Osteoblast (primary cell): ENCODE measurements around the gene SNX15. TPM values are rescaled to one million over a fixed set of nuclear protein-coding genes. Genes with fewer than 3 reads are reported as not detected.

Experiments used
- DNase-seq: peaks from one replicate; pipeline ENCODE4 v3.0.0; 2011; ENCODE audit warnings: low spot score, mixed read lengths; ENCODE audit not compliant: insufficient read length; ENCODE audit errors: missing footprints
- H2AFZ ChIP-seq: 2 replicates; pipeline ENCODE4 v1.6.0; 2011; ENCODE audit warnings: mild to moderate bottlenecking, low read length
- H3K27ac ChIP-seq: 2 replicates; pipeline ENCODE4 v1.5.1; 2011; ENCODE audit warnings: mild to moderate bottlenecking, low read depth, low read length, moderate library complexity
- H3K27me3 ChIP-seq: 2 replicates; pipeline ENCODE4 v1.6.0; 2012; ENCODE audit warnings: mild to moderate bottlenecking, control low read depth, inconsistent platforms, low read length, moderate library complexity; ENCODE audit not compliant: insufficient read depth
- H3K36me3 ChIP-seq: 2 replicates; pipeline ENCODE4 v1.5.1; 2011; ENCODE audit warnings: mild to moderate bottlenecking, low read length, control low read depth, moderate library complexity; ENCODE audit not compliant: insufficient read depth
- H3K4me1 ChIP-seq: 2 replicates; pipeline ENCODE4 v1.5.1; 2011; ENCODE audit warnings: mild to moderate bottlenecking, low read length, control low read depth, moderate library complexity; ENCODE audit not compliant: insufficient read depth
- H3K4me2 ChIP-seq: 2 replicates; pipeline ENCODE4 v1.6.0; 2011; ENCODE audit warnings: mild to moderate bottlenecking, low read length; ENCODE audit not compliant: insufficient read depth
- H3K4me3 ChIP-seq: fragments of 200-600 bp; sonication (generic); 3 replicates; pipeline ENCODE4 v1.5.1; 2012; ENCODE audit warnings: mild to moderate bottlenecking, low read length, inconsistent platforms; ENCODE audit not compliant: insufficient read depth
- H3K79me2 ChIP-seq: 2 replicates; pipeline ENCODE4 v1.6.0; 2012; ENCODE audit warnings: mild to moderate bottlenecking, low read length, control low read depth, inconsistent platforms; ENCODE audit not compliant: insufficient read depth
- H3K9me3 ChIP-seq: 2 replicates; pipeline ENCODE4 v1.5.1; 2011; ENCODE audit warnings: low read depth, low read length, control low read depth
- H4K20me1 ChIP-seq: 2 replicates; pipeline ENCODE4 v1.6.0; 2012; ENCODE audit warnings: mild to moderate bottlenecking, low read length, control low read depth; ENCODE audit not compliant: insufficient read depth
- total RNA-seq: library from RNA; depleted of rRNA; stranded (reverse); fragments of >200 nt; gene quantifications from 2 replicates; pipeline ENCODE4 v1.2.3, GENCODE V29; 2012
- TF ChIP-seq, protein P1 (sequence below): IDR thresholded peaks from 2 replicates; pipeline ENCODE4 v1.5.1; 2011; ENCODE audit warnings: mild to moderate bottlenecking, low read depth, low read length, moderate library complexity; ENCODE audit errors: extremely low read depth

SNX15 gene
- total RNA-seq, 1 donor, result 12.3 TPM

GRCh38 chr11:65040847-65041622 lies 13.8 kb downstream of the SNX15 start, which contains the start of gene SAC3D1:
Gene SAC3D1 (plus strand): TSS chr11:65041210. CDS start chr11:65041293, 83 bp downstream.
- DNase-seq, result peak; percentile 100
- Histone ChIP-seq H3K4me3 (peak within 1 kb of the TSS; percentile 85), H4K20me1 (no peaks in the 10 kb centered on the region), H3K9me3 (no peaks in the 10 kb centered on the region), H3K4me2 (peak within 1 kb of the TSS; percentile 81), H3K4me1 (peaks cover 13% of the 10 kb centered on the region), H2AFZ (peak within 1 kb of the TSS; percentile 94), H3K36me3 (peaks cover 6% of the 10 kb centered on the region), H3K79me2 (peaks cover 6% of the 10 kb centered on the region), H3K27ac (peak within 1 kb of the TSS; percentile 66), H3K27me3 (no peaks in the 10 kb centered on the region)
- TF ChIP-seq, protein P1, sequence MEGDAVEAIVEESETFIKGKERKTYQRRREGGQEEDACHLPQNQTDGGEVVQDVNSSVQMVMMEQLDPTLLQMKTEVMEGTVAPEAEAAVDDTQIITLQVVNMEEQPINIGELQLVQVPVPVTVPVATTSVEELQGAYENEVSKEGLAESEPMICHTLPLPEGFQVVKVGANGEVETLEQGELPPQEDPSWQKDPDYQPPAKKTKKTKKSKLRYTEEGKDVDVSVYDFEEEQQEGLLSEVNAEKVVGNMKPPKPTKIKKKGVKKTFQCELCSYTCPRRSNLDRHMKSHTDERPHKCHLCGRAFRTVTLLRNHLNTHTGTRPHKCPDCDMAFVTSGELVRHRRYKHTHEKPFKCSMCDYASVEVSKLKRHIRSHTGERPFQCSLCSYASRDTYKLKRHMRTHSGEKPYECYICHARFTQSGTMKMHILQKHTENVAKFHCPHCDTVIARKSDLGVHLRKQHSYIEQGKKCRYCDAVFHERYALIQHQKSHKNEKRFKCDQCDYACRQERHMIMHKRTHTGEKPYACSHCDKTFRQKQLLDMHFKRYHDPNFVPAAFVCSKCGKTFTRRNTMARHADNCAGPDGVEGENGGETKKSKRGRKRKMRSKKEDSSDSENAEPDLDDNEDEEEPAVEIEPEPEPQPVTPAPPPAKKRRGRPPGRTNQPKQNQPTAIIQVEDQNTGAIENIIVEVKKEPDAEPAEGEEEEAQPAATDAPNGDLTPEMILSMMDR, result no peak

GRCh38 chr11:65042891-65043290 lies 15.7 kb downstream of the SNX15 start:
- H3K27ac ChIP-seq, result no peak overlapping the region
- peaks cover 5% of the 10 kb centered on the region for H3K36me3 ChIP-seq
- peaks cover 6% of the 10 kb centered on the region for H3K79me2 ChIP-seq
- no peaks in the 10 kb centered on the region for H3K9me3 ChIP-seq
- peak; percentile 4 for DNase-seq
- H4K20me1 ChIP-seq, result no peaks in the 10 kb centered on the region
- H3K4me3 ChIP-seq, result no peak overlapping the region
- no peaks in the 10 kb centered on the region for H3K27me3 ChIP-seq
- TF ChIP-seq, protein P1, result no peak
- no peak overlapping the region for H3K4me2 ChIP-seq
- H3K4me1 ChIP-seq, result peaks cover 21% of the 10 kb centered on the region
- no peak overlapping the region for H2AFZ ChIP-seq

- Histone ChIP-seq H3K4me1 (peaks cover 21% of the 10 kb centered on the region), H3K4me3 (no peak overlapping the region), H3K27ac (no peak overlapping the region), H3K27me3 (no peaks in the 10 kb centered on the region), H3K4me2 (no peak overlapping the region), H3K9me3 (no peaks in the 10 kb centered on the region), H4K20me1 (no peaks in the 10 kb centered on the region), H3K36me3 (peaks cover 2% of the 10 kb centered on the region), H2AFZ (no peak overlapping the region), H3K79me2 (peaks cover 6% of the 10 kb centered on the region)
- TF ChIP-seq, protein P1, result no peak
- DNase-seq, result peak; percentile 94
These were observed 16.8 kb downstream of the SNX15 start for GRCh38 chr11:65043881-65044501.

DNA sequence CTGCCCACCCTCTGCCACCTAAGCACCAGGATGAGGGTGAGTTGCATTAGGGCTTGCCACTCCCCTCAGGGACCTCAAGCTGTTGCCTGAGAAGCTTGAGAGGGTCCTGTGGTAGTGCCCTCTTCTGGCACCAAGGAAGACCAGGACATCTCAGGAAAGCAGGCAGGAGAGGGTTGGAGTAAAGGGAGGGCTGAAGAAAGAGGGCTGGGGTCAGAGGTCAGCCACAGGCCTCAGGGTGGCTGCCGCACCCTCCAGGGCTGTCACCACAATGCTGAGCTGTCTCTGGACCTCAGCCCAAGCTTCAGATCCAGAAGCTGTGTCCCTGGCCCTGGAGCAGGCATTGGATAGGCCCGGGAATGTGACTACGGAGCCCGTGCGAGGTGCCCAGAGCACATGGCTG lies 17.8 kb downstream of the SNX15 start:
- DNase-seq, result no peak
- TF ChIP-seq, protein P1, result no peak
- Histone ChIP-seq H3K9me3 (no peaks in the 10 kb centered on the region), H3K79me2 (peaks cover 6% of the 10 kb centered on the region), H2AFZ (no peak overlapping the region), H3K4me2 (no peak overlapping the region), H3K4me3 (no peak overlapping the region), H3K27me3 (no peaks in the 10 kb centered on the region), H3K4me1 (peaks cover 21% of the 10 kb centered on the region), H3K27ac (no peak overlapping the region), H3K36me3 (peaks cover 2% of the 10 kb centered on the region), H4K20me1 (no peaks in the 10 kb centered on the region)
